ENCODE results near the gene GSS.
A peak's percentile ranks its signal among the peaks of the same experiment; 100 is the strongest.

GSS gene

GRCh38 chr20:34946661-34947060 lies 8.9 kb downstream of the GSS start:
- DNase-seq (ENCODE audit: low read depth): no peak

GRCh38 chr20:34945315-34946077 lies 10.1 kb downstream of the GSS start:
- DNase-seq (ENCODE audit: low read depth): no peak

GRCh38 chr20:34943808-34944567 lies 11.6 kb downstream of the GSS start:
- no peak for DNase-seq (ENCODE audit: low read depth)

- no peak for DNase-seq (ENCODE audit: low read depth)
Measured at GRCh38 chr20:34942301-34942700, 13.3 kb downstream of the GSS start.

GRCh38 chr20:34941226-34941625 lies 14.4 kb downstream of the GSS start:
- no peak for DNase-seq (ENCODE audit: low read depth)

- DNase-seq (ENCODE audit: low read depth): no peak
Measured at GRCh38 chr20:34940081-34940481, 15.5 kb downstream of the GSS start.

- peak; percentile 8 for DNase-seq (ENCODE audit: low read depth)
Measured at GRCh38 chr20:34938466-34939163, 17.0 kb downstream of the GSS start.

- no peak for DNase-seq (ENCODE audit: low read depth)
Measured at GRCh38 chr20:34931771-34932170, 23.8 kb downstream of the GSS start.

- DNase-seq (ENCODE audit: low read depth): no peak
Measured at GRCh38 chr20:34928411-34928810, 27.2 kb downstream of the GSS start.

- DNase-seq (ENCODE audit: low read depth): no peak
Measured at GRCh38 chr20:34927736-34928135, 27.9 kb downstream of the GSS start.

- DNase-seq (ENCODE audit: low read depth): no peak
Measured at GRCh38 chr20:34926581-34926980, 29.0 kb downstream of the GSS start.

GRCh38 chr20:34925981-34926380 lies 29.6 kb downstream of the GSS start:
- DNase-seq (ENCODE audit: low read depth): no peak

- DNase-seq (ENCODE audit: low read depth): no peak
Measured at GRCh38 chr20:34925341-34925740, 30.3 kb downstream of the GSS start.

GRCh38 chr20:34923414-34923813 lies 32.2 kb downstream of the GSS start:
- no peak for DNase-seq (ENCODE audit: low read depth)

GRCh38 chr20:34922654-34923381 lies 32.8 kb downstream of the GSS start:
- no peak for DNase-seq (ENCODE audit: low read depth)

- peak; percentile 20 for DNase-seq (ENCODE audit: low read depth)
Measured at GRCh38 chr20:34921436-34921835, 34.2 kb downstream of the GSS start.

- DNase-seq (ENCODE audit: low read depth): no peak
Measured at GRCh38 chr20:34920055-34920454, 35.6 kb downstream of the GSS start.

- no peak for DNase-seq (ENCODE audit: low read depth)
Measured at GRCh38 chr20:34916774-34917354, 38.7 kb downstream of the GSS start.

- DNase-seq (ENCODE audit: low read depth): no peak
Measured at GRCh38 chr20:34915749-34916455, 39.7 kb downstream of the GSS start.

GRCh38 chr20:34915131-34915530 lies 40.5 kb downstream of the GSS start:
- DNase-seq (ENCODE audit: low read depth): no peak
